ENCODE measurements around the gene LRRC38.
"Not testable (repeated sequence)": the region's sequence is repeated elsewhere in the genome, so short reads cannot be mapped to it uniquely, and the experiment has no call there.

The LRRC38 gene

DNA sequence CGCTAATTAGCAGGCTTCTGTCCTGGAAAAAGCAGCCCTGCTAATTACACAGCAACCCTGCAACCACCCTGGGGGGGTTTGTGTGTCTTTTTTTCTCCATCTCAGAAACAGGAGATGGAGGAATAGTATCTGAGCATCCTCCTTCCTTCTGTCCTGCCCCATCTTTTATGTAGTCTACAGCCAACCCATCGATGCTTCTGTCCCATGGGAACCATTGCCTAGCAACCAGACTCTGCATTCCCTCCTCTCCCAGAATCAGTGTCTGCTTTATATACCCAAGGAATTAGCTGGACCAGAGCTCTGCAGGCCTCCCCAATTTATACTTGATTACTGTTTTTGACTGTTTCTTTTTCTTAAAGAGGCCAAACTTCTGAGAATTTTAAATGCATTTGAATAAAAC lies 35.1 kb downstream of the LRRC38 start:
- FAIRE-seq (no peak), DNase-seq (ENCODE audit: insufficient read length, low spot score) (no peak)

DNA sequence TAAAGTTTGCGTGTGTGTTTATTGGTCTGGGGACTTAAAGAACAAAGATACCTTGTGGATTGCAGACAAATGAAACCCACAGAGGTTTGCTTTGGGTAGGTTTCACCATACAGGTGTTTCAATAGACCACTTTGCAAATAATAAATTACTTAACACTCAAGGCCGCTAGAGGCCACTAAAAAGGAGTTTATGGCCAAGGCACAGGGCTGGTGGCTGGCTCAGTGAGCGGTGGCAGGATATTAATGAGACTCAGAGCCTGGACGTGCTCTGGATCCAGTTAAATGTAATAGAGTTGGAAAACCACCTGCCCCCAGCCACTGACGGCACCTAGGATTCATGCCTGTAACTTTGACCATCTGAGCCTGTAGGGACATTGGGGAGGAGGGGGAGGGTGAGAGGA lies 44.5 kb downstream of the LRRC38 start:
- FAIRE-seq, result no peak
- DNase-seq (ENCODE audit: insufficient read length, low spot score), result peak; percentile 22

DNA sequence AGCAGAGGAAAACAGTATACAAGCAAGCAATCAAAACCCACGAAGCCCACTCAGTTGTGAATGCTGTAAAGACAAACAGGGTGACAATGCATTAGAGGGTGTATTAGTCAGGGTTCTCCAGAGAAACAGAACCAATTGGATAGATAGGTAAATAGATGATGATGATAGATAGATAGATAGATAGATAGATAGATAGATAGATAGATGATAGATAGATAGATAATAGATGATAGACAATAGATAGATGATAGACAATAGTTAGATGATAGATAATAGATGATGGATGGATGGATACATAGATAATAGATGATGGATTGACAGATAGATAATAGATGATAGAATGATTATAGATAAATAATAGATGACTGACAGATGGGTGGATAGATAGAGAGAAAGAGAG lies 48.3 kb downstream of the LRRC38 start:
- FAIRE-seq (no peak), DNase-seq (ENCODE audit: insufficient read length, low spot score) (no peak)

DNA sequence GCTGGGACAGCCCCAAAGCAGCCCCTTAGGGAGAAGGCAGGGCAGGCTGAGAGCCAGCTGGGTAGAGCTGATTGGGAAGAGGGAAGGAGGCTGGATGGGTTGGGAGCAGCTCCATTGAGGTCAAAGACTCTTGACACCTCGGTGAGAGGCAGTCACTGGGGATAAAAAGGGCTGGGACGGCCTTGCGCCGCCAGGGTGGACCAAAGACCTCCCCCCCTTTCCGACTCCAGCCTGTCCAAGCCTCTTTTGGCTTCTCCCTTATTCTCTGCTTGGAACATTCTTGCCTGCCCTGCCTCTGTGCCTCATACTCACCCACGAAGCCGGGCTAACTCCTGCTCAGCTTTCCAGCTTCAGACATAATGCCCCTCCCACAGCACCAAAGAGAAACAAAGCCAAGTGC lies 51.1 kb downstream of the LRRC38 start:
- FAIRE-seq (no peak), DNase-seq (ENCODE audit: insufficient read length, low spot score) (no peak)

DNA sequence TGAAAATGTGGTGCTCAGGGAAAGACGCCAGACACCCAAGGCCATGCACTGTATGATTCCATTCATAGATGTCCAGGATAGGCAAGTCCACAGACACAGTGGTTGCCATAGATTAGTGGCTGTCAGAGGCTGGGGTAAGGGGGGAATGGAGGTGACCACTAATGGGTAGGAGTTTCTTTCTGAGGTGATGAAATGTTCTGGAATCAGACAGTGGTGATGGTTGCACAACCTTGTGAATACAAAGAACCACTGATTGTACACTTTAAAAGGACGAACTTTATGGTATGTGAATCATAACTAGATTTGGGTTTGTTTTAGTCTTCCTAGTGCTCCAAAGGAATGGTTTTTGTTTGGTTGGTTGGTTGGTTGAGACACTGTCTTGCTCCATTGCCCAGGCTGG lies 51.8 kb downstream of the LRRC38 start:
- DNase-seq (ENCODE audit: insufficient read length, low spot score) (no peak), FAIRE-seq (no peak)

DNA sequence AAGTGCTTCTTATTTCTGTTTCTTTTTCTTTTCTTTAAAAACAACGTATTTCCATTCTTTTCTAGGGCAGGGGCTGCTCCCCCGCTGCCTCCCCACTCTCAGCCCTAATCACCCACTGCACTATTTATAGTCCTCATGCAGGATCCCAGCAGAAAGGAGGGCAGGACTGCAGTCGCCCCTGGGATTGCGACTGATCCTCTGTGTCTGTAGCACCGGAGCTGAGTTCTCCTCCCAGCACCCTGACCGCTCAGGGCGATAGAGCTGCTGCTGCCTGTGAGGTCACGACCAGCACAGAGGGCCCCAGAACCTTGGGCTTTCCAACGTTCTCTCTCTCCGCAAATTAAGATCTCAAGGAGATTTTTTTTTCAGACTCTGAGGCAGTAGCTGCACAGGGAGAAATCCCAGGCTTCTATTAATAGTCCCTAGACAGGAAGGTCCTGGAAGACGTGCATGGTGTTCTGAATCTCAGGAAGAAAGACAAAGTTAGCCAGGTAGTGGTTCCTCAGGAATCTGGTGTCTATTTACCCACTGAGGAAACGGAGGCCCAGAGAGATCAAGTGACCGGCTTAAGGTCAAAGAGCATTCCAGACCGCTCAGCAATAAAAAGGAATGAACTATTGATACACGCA lies 56.8 kb downstream of the LRRC38 start:
- DNase-seq (ENCODE audit: insufficient read length, low spot score) (no peak), FAIRE-seq (no peak)

DNA sequence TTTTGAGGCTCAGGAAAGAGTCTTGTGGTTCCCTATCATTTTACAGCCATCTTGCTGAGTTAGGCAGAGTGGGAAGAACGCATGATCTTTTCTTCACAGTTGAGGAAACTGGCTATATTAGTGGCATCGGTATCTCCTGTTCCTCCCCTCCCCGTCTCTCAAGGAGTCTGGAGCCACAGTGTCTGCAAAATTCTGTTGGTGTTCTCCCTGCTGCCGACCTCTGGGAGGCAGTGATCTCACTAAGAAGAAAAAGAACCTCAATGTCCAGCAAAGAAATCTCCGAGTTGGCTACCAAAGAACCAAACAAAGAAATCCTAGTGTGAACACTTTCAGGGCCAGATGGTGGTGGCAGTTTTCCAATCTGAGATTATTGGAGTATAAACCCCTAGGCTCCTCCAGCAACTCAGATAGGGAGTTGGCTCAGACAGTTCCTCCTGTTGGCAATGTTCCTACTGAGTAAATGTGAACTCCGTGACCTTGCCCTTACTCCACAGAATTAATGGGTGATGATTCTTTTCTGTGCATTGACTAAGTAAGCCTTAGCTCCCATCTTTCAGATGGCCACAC lies 62.3 kb downstream of the LRRC38 start:
- FAIRE-seq (no peak), DNase-seq (ENCODE audit: insufficient read length, low spot score) (no peak)

DNA sequence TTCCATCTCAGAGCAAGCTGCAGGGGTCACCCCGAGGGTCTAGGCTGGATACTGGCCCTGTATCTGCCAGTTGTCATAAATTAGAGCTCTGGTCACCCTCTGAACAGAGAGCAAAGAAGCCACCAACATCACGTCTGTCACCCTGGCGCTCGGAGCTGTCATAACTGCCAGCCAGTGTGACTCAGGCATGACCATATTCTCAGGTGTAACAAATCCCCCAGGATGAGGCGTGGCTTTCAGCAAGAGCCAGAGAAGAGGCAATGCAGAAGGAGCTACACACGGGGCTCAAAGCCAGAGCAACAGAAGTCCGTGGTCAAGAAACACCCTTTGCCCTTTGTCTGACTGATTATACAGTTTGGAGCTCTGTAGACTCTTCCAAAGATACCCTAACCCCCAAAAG lies 63.6 kb downstream of the LRRC38 start:
- FAIRE-seq (no peak), DNase-seq (ENCODE audit: insufficient read length, low spot score) (no peak)

DNA sequence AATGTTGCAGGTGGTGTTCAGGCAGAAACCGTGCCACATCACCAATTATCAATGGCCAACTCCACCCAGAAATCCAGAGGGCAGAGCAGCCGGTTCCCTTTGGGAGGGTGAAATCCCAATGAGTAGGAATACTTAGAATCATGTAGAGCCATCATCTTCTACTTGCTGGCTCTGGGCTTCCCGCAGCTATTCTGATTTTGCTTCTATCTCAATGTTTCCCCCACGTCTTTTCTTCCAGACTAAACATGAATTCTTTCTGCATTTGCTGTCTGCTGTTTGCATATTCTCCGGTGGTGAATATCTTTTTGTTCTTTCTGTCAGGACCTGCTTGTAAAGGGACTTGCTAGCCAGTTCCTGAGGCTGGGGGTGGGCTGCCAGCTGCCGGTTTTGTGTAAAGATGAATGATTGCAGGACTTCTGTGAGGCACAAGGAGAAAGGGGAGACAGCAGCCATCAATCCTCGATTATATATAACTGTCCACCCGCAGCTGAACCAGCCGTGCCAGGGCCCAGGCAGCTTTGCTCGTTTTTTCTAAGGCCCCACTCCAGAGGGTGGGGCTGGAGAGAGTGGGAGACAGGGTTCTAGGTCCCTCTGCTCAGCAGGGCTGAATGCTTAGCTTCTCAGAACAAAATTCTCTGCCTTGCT lies 70.3 kb downstream of the LRRC38 start:
- FAIRE-seq (no peak), DNase-seq (ENCODE audit: insufficient read length, low spot score) (no peak)

DNA sequence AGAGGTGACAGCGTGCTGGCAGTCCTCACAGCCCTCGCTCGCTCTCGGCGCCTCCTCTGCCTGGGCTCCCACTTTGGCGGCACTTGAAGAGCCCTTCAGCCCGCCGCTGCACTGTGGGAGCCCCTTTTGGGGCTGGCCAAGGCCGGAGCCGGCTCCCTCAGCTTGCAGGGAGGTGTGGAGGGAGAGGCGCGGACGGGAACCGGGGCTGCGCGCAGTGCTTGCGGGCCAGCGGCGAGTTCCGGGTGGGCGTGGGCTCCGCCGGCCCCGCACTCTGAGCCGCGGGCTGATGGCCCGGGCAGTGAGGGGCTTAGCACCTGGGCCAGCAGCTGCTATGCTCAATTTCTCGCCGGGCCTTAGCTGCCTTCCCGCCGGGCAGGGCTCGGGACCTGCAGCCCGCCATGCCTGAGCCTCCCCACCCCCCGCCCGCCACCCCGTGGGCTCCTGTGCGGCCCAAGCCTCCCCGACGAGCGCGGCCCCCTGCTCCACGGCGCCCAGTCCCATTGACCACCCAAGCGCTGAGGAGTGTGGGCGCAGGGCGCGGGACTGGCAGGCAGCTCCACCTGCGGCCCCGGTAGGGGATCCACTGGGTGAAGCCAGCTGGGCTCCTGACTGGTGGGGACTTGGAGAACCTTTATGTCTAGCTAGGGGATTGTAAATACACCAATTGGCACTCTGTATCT lies 74.6 kb downstream of the LRRC38 start:
- not testable (repeated sequence) for FAIRE-seq; DNase-seq (ENCODE audit: insufficient read length, low spot score)

DNA sequence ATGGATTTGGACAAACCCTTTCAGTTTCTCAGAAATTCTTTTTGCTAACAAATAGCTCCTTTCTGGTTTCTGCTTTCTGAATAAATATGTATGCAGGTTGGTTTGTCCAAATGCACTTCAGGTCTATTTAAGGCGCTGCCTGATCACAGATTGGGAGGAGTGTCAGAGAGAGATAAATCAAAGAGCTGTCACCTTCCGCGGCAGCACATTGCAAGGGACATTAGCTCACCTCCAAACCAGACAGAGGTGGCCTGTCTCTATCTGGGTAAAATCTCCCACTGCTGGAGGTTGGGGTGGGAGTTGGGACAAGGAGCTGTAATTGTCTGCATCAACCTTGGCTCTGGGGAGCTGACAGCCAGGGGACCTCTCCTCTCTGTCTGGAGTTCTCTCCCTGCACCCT lies 78.3 kb downstream of the LRRC38 start:
- DNase-seq (ENCODE audit: insufficient read length, low spot score), result no peak
- no peak for FAIRE-seq

DNA sequence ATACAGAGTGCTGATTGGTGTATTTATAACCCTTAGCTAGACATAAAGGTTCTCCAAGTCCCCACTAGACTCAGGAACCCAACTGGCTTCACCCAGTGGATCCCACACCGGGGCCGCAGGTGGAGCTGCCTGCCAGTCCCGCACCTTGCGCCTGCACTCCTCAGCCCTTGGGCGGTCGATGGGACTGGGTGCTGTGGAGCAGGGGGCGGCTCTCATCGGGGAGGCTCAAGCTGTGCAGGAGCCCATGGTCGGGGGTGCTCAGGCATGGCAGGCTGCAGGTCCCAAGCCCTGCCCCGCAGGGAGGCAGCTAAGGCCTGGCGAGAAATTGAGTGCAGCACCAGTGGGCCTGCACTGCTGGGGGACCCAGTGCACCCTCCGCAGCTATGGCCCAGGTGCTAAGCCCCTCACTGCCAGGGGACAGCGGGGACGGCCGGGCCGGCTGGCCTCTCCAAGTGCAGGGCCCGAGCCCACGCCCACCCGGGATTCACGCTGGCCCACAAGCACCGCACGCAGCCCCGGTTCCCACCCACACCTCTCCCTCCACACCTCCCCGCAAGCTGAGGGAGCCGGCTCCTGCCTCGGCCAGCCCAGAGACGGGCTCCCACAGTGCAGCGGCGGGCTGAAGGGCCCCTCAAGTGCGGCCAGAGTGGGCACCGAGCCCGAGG lies 80.0 kb downstream of the LRRC38 start:
- FAIRE-seq, result not testable (repeated sequence)

DNA sequence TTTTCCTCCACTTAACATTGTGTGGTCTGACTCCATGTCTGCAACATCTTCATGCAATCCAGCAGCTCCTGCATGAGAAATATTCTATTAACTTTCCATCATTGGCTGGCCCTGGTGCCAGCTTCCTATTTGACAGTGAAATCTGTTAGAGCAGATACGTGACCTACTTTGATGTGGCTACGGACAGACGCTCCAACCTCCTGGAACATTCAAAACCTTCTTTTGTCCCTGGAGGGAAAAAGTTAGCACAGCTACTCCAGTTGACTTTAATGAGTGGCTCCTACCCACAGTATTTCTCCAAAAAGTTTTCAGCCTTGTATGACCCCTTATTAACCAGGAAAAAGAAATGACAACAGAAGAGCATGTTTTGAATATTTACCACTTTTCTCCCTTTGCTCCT lies 81.6 kb downstream of the LRRC38 start:
- FAIRE-seq (no peak), DNase-seq (ENCODE audit: insufficient read length, low spot score) (no peak)

More for the DNA sequence above, 80.0 kb downstream of the LRRC38 start:
- not testable (repeated sequence) for DNase-seq (ENCODE audit: insufficient read length, low spot score)

DNA sequence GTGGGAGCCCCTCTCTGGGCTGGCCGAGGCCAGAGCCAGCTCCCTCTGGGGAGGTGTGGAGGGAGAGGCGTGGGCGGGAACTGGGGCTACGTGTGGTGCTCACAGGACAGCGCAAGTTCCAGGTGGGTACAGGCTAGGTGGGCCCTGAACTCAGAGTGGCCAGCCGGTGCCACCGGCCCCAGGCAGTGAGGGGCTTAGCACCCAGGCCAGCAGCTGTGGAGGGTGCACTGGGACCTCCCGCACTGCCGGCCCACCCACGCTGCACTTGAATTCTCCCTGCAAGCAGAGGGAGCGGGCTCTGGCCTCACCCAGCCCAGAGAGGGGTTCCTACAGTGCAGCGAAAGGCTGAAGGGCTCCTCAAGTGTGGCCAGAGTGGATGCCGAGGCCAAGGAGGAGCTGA lies 83.3 kb downstream of the LRRC38 start:
- FAIRE-seq (no peak), DNase-seq (ENCODE audit: insufficient read length, low spot score) (no peak)
